GM23338 (cell line): ENCODE measurements around the gene MOB3C. TPM values are rescaled to one million over a fixed set of nuclear protein-coding genes. Genes with fewer than 3 reads are reported as not detected.
"Not testable (repeated sequence)": the region's sequence is repeated elsewhere in the genome, so short reads cannot be mapped to it uniquely, and the experiment has no call there.

Experiments
- ATAC-seq: fragments of 200-7000 bp; cut with Tn5 transposase; 3 replicates; pipeline ENCODE4 v1.9.1; 2020
- DNase-seq: peaks from one replicate; pipeline ENCODE4 v3.0.0-alpha.2; 2015; ENCODE audit warnings: low spot score
- H2AFZ ChIP-seq: fragments of 200-600 bp; sonication (generic); 2 replicates; pipeline ENCODE4 v1.8.0; 2016; ENCODE audit warnings: antibody characterized with exemption, mild to moderate bottlenecking, moderate library complexity
- H3F3A ChIP-seq: fragments of 200-600 bp; sonication (generic); replicated peaks from 2 replicates; pipeline ENCODE4 v1.8.0; 2017; ENCODE audit warnings: antibody characterized with exemption, mixed run types, low read depth
- H3K27ac ChIP-seq: fragments of 200-600 bp; sonication (generic); 2 replicates; pipeline ENCODE4 v1.6.1; 2016; ENCODE audit warnings: low read depth
- H3K27me3 ChIP-seq: fragments of 200-600 bp; sonication (generic); 2 replicates; pipeline ENCODE4 v1.8.0; 2016; ENCODE audit warnings: mild to moderate bottlenecking, mixed run types, moderate library complexity; ENCODE audit not compliant: insufficient read depth
- H3K36me3 ChIP-seq: fragments of 200-600 bp; sonication (generic); 2 replicates; pipeline ENCODE4 v1.8.0; 2016; ENCODE audit warnings: mild to moderate bottlenecking; ENCODE audit not compliant: insufficient read depth
- H3K4me1 ChIP-seq: fragments of 200-600 bp; sonication (generic); 2 replicates; pipeline ENCODE4 v1.8.0; 2016; ENCODE audit warnings: mild to moderate bottlenecking, moderate library complexity; ENCODE audit not compliant: insufficient read depth
- H3K4me2 ChIP-seq: fragments of 200-600 bp; sonication (generic); 2 replicates; pipeline ENCODE4 v1.7.1; 2017; ENCODE audit warnings: mixed run types
- H3K4me3 ChIP-seq: fragments of 200-600 bp; sonication (generic); 2 replicates; pipeline ENCODE4 v1.6.1; 2016; ENCODE audit warnings: mixed run types
- H3K79me2 ChIP-seq: fragments of 200-600 bp; sonication (generic); replicated peaks from 2 replicates; pipeline ENCODE4 v1.8.0; 2017; ENCODE audit warnings: mild to moderate bottlenecking; ENCODE audit not compliant: insufficient read depth
- H3K9me2 ChIP-seq: fragments of 200-600 bp; sonication (generic); 2 replicates; pipeline ENCODE4 v1.8.0; 2017; ENCODE audit not compliant: insufficient read depth
- H4K20me1 ChIP-seq: fragments of 200-600 bp; sonication (generic); replicated peaks from 2 replicates; pipeline ENCODE4 v1.8.0; 2017; ENCODE audit warnings: mild to moderate bottlenecking; ENCODE audit not compliant: insufficient read depth
- H3K27ac Mint-ChIP-seq: 2 replicates; pipeline ENCODE4 v1.8.0; 2020; ENCODE audit warnings: inconsistent platforms, mild to moderate bottlenecking, moderate library complexity, mixed read lengths
- H3K27me3 Mint-ChIP-seq: 3 replicates; pipeline ENCODE4 v1.8.0; 2022; ENCODE audit warnings: low read depth, mild to moderate bottlenecking, moderate library complexity, mixed read lengths, inconsistent platforms; ENCODE audit not compliant: insufficient read depth, poor library complexity
- H3K36me3 Mint-ChIP-seq: 3 replicates; pipeline ENCODE4 v1.8.0; 2021; ENCODE audit warnings: low read depth, mild to moderate bottlenecking, inconsistent platforms, moderate library complexity, mixed read lengths
- H3K4me1 Mint-ChIP-seq: 3 replicates; pipeline ENCODE4 v1.8.0; 2020; ENCODE audit warnings: mild to moderate bottlenecking, inconsistent platforms, mixed read lengths
- H3K4me3 Mint-ChIP-seq: 3 replicates; pipeline ENCODE4 v1.8.0; 2021; ENCODE audit warnings: moderate library complexity, mild to moderate bottlenecking, inconsistent platforms, mixed read lengths
- H3K9me3 Mint-ChIP-seq: 3 replicates; pipeline ENCODE4 v1.8.0; 2020; ENCODE audit warnings: moderate library complexity, mild to moderate bottlenecking, inconsistent platforms, mixed read lengths
- EZH2 ChIP-seq: fragments of 200-600 bp; sonication (generic); IDR thresholded peaks from one replicate; pipeline ENCODE4 v1.8.0; 2017; ENCODE audit warnings: antibody characterized with exemption, mild to moderate bottlenecking, low read depth; ENCODE audit not compliant: unreplicated experiment
- EZH2phosphoT487 ChIP-seq: fragments of 200-600 bp; sonication (generic); IDR thresholded peaks from one replicate; pipeline ENCODE4 v1.8.1; 2018; ENCODE audit warnings: antibody characterized with exemption; ENCODE audit not compliant: unreplicated experiment
- NANOG ChIP-seq: IDR thresholded peaks from 2 replicates; pipeline ENCODE4 v1.6.1; 2016; ENCODE audit warnings: antibody characterized with exemption, borderline replicate concordance
- POLR2AphosphoS5 ChIP-seq: IDR thresholded peaks from 2 replicates; pipeline ENCODE4 v1.6.1; 2016; ENCODE audit warnings: antibody characterized with exemption, low read depth
- STAT1 ChIP-seq: IDR thresholded peaks from one replicate; pipeline ENCODE4 v1.6.1; 2016; ENCODE audit warnings: antibody characterized with exemption; ENCODE audit not compliant: unreplicated experiment
- ZNF114 ChIP-seq: fragments of 250-450 bp; sonication (Bioruptor Pico); IDR thresholded peaks from 2 replicates; pipeline ENCODE4 v1.5.0; 2020; ENCODE audit warnings: mild to moderate bottlenecking, moderate library complexity
- long read RNA-seq: library from polyadenylated mRNA; unstranded; transcript quantifications from one replicate; pipeline ENCODE4 v2.0.0, GENCODE V29; 2020; ENCODE audit not compliant: unreplicated experiment
- polyA plus RNA-seq: library from polyadenylated mRNA; unstranded; fragments of >200 nt; fragmentation: Nextera tagmentation; extraction: Ambion mirVana; gene quantifications from 2 replicates; pipeline ENCODE4 v1.2.1, GENCODE V29; 2016
- total RNA-seq: library from RNA; depleted of rRNA; stranded (reverse); fragments of >200 nt; shearing (Covaris generic); gene quantifications from 2 replicates; pipeline ENCODE4 v1.2.3, GENCODE V29; 2014; rRNA removed
- TF ChIP-seq, protein P1 (sequence below): IDR thresholded peaks from one replicate; pipeline ENCODE4 v1.6.1; 2018; ENCODE audit warnings: antibody characterized with exemption; ENCODE audit not compliant: unreplicated experiment
- TF ChIP-seq, protein P2 (sequence below): IDR thresholded peaks from 2 replicates; pipeline ENCODE4 v1.6.1; 2016; ENCODE audit warnings: antibody characterized with exemption
- TF ChIP-seq, protein P3 (sequence below), 2 experiments: fragments of 200-600 bp in 1 of 2; sonication (generic) in 1 of 2; conservative IDR thresholded peaks; 2 replicates each; pipeline versions ENCODE4 v1.5.1 to v1.6.1; 2016 to 2017; ENCODE audit warnings: antibody characterized with exemption in 2 of 2, low read depth in 2 of 2, mild to moderate bottlenecking in 2 of 2, moderate library complexity in 1 of 2

Gene MOB3C
- total RNA-seq (6.2 and 6.3 TPM in 2 replicates), polyA plus RNA-seq (0.78 and 1.1 TPM in 2 replicates)
- long read RNA-seq, result 0 reads

DNA sequence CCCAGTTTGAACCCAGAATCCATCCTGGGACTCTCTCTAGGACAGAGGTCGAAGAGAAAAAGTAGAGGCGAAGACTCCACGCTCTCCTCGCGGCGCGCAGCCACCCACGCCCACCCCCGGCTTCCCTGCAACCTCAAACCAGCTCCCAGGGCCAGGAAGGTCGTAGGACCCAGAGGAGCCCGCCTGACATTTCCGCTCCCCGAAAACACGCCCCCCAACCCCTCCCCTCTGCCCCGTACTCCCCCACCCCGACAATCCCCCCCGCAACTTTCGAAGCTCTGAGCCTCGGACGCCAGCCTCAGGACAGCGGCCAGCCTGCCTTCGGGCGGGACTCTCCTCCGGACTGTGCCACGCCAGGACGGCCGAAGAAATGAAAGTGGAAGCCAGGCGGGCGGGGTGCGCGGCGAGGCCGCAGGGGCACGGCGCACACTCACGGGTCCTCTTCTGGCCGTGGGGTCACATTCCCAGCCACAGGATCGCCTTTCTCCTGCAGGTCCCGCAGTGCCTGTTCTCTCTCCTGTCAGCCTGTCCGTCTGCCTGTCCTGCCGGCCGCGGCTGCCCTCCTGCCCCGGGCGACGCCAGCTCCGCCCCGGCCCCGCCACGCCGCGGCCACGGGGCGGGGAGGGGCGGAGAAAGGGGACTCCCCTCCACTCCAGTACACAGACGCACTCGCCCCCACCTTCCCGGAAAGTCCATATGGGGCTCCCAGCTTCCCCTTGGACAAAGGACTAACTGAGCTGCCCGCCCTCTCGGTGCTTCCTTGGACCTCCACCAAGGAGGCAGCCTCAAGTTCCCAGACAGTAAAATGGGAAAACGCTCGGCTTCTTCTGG lies at the start of gene MOB3C:
MOB3C (minus strand) TSS at position 535 of the 831 bp plus-strand sequence. CDS start 3,490 bp downstream, outside the sequence.
- Histone ChIP-seq H3K9me2 (no peaks in the 10 kb centered on the region), H2AFZ (peak within 1 kb of the TSS; percentile 94), H3K27ac (no peak within 1 kb of the TSS), H3K4me2 (peak within 1 kb of the TSS; percentile 94), H4K20me1 (no peaks in the 10 kb centered on the region), H3K4me3 (peak within 1 kb of the TSS; percentile 85), H3K4me1 (peaks cover 34% of the 10 kb centered on the region), H3F3A (no peaks in the 10 kb centered on the region), H3K79me2 (no peaks in the 10 kb centered on the region), H3K27me3 (peaks cover 20% of the 10 kb centered on the region), H3K36me3 (no peaks in the 10 kb centered on the region)
- no peak within 1 kb of the TSS for H3K27ac Mint-ChIP-seq
- H3K9me3 Mint-ChIP-seq, result no peaks in the 10 kb centered on the region
- ATAC-seq (peak; percentile 48), DNase-seq (peak; percentile 80)
- peak within 1 kb of the TSS; percentile 85 for H3K4me3 Mint-ChIP-seq
- peaks cover 23% of the 10 kb centered on the region for H3K27me3 Mint-ChIP-seq
- TF ChIP-seq ZNF114 (CRISPR knock-in tag) (no peak), EZH2phosphoT487 (no peak), NANOG (no peak), POLR2AphosphoS5 (0 out of 2 replicates have a peak, but pooled peaks have one; percentile 25)
- peaks cover 53% of the 10 kb centered on the region for H3K4me1 Mint-ChIP-seq
- H3K36me3 Mint-ChIP-seq, result no peaks in the 10 kb centered on the region; the same call in 2 of the 3 replicates

DNA sequence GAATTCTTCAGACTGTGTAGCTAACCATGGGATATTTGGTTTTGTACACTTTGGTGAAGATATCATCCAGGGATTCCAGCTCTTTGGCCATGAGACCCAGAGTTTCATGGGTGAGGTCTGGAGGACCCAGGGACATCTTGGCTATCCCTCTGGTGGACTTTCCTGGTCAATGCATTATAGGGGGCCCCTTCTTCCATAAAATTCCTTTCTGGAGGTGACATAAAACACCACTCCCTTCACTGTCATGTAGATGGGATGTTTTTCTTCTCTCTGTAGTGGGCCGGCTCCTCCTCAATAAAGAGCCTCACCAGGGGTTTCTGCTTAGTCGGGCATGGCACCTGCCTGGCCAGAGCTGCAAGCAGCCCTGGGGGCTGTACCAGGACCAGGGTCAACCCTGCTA lies 49.4 kb upstream of the MOB3C start:
- Histone ChIP-seq H3K79me2 (peaks cover 20% of the 10 kb centered on the region), H3K36me3 (peaks cover 4% of the 10 kb centered on the region), H3K4me2 (peak overlapping the region; percentile 99), H3K27me3 (no peaks in the 10 kb centered on the region), H2AFZ (no peak overlapping the region), H3F3A (no peaks in the 10 kb centered on the region), H3K9me2 (no peaks in the 10 kb centered on the region), H4K20me1 (peaks cover 9% of the 10 kb centered on the region; the same call in 1 of the 2 replicates), H3K4me3 (peak overlapping the region; percentile 92), H3K4me1 (peaks cover 23% of the 10 kb centered on the region), H3K27ac (no peak overlapping the region)
- Mint-ChIP-seq H3K4me1 (peaks cover 19% of the 10 kb centered on the region), H3K36me3 (peaks cover 25% of the 10 kb centered on the region; the same call in 2 of the 3 replicates), H3K27ac (no peak overlapping the region), H3K9me3 (no peaks in the 10 kb centered on the region), H3K27me3 (no peaks in the 10 kb centered on the region), H3K4me3 (peak overlapping the region; percentile 10; the same call in 1 of the 3 replicates)
- ATAC-seq (peak; percentile 39), DNase-seq (peak; percentile 53)
- no peak for TF ChIP-seq EZH2
- TF ChIP-seq STAT1, result no peak
- no peak for TF ChIP-seq NANOG
- TF ChIP-seq, protein P1, sequence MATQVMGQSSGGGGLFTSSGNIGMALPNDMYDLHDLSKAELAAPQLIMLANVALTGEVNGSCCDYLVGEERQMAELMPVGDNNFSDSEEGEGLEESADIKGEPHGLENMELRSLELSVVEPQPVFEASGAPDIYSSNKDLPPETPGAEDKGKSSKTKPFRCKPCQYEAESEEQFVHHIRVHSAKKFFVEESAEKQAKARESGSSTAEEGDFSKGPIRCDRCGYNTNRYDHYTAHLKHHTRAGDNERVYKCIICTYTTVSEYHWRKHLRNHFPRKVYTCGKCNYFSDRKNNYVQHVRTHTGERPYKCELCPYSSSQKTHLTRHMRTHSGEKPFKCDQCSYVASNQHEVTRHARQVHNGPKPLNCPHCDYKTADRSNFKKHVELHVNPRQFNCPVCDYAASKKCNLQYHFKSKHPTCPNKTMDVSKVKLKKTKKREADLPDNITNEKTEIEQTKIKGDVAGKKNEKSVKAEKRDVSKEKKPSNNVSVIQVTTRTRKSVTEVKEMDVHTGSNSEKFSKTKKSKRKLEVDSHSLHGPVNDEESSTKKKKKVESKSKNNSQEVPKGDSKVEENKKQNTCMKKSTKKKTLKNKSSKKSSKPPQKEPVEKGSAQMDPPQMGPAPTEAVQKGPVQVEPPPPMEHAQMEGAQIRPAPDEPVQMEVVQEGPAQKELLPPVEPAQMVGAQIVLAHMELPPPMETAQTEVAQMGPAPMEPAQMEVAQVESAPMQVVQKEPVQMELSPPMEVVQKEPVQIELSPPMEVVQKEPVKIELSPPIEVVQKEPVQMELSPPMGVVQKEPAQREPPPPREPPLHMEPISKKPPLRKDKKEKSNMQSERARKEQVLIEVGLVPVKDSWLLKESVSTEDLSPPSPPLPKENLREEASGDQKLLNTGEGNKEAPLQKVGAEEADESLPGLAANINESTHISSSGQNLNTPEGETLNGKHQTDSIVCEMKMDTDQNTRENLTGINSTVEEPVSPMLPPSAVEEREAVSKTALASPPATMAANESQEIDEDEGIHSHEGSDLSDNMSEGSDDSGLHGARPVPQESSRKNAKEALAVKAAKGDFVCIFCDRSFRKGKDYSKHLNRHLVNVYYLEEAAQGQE, result no peak
- no peak for TF ChIP-seq ZNF114 (CRISPR knock-in tag)
- TF ChIP-seq POLR2AphosphoS5, result no peak
- TF ChIP-seq, protein P2, sequence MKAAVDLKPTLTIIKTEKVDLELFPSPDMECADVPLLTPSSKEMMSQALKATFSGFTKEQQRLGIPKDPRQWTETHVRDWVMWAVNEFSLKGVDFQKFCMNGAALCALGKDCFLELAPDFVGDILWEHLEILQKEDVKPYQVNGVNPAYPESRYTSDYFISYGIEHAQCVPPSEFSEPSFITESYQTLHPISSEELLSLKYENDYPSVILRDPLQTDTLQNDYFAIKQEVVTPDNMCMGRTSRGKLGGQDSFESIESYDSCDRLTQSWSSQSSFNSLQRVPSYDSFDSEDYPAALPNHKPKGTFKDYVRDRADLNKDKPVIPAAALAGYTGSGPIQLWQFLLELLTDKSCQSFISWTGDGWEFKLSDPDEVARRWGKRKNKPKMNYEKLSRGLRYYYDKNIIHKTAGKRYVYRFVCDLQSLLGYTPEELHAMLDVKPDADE, result no peak
- TF ChIP-seq, protein P3, sequence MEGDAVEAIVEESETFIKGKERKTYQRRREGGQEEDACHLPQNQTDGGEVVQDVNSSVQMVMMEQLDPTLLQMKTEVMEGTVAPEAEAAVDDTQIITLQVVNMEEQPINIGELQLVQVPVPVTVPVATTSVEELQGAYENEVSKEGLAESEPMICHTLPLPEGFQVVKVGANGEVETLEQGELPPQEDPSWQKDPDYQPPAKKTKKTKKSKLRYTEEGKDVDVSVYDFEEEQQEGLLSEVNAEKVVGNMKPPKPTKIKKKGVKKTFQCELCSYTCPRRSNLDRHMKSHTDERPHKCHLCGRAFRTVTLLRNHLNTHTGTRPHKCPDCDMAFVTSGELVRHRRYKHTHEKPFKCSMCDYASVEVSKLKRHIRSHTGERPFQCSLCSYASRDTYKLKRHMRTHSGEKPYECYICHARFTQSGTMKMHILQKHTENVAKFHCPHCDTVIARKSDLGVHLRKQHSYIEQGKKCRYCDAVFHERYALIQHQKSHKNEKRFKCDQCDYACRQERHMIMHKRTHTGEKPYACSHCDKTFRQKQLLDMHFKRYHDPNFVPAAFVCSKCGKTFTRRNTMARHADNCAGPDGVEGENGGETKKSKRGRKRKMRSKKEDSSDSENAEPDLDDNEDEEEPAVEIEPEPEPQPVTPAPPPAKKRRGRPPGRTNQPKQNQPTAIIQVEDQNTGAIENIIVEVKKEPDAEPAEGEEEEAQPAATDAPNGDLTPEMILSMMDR (conservative IDR thresholded peaks at IDR 0.05; ENCODE audit: low read depth in 2 of 2), result peak in 1 of 2 experiments; percentile 22; a peak in 1 of 4 replicates

DNA sequence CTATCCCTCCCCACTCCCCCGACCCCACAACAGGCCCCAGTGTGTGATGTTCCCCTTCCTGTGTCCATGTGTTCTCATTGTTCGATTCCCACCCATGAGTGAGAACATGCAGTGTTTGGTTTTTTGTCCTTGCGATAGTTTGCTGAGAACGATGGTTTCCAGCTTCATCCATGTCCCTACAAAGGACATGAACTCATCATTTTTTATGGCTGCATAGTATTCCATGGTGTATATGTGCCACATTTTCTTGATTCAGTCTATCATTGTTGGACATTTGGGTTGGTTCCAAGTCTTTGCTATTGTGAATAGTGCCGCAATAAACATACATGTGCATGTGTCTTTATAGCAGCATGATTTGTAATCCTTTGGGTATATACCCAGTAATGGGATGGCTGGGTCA lies 46.3 kb upstream of the MOB3C start:
- not testable (repeated sequence) for H3K4me3 Mint-ChIP-seq, H3K27me3 ChIP-seq, H3K36me3 ChIP-seq, DNase-seq, H3K4me2 ChIP-seq, H3K27ac Mint-ChIP-seq, ATAC-seq, H3K9me3 Mint-ChIP-seq, H3K9me2 ChIP-seq, H3K27ac ChIP-seq, H3K4me3 ChIP-seq, H3K27me3 Mint-ChIP-seq, H2AFZ ChIP-seq, H3F3A ChIP-seq
- Histone ChIP-seq H4K20me1 (peaks cover 17% of the 10 kb centered on the region; the same call in 1 of the 2 replicates), H3K4me1 (peaks cover 23% of the 10 kb centered on the region), H3K79me2 (peaks cover 20% of the 10 kb centered on the region)
- H3K4me1 Mint-ChIP-seq, result peaks cover 19% of the 10 kb centered on the region
- H3K36me3 Mint-ChIP-seq, result peaks cover 25% of the 10 kb centered on the region; the same call in 2 of the 3 replicates
